ENCODE results near the gene ZNF513.

ZNF513 gene

DNA sequence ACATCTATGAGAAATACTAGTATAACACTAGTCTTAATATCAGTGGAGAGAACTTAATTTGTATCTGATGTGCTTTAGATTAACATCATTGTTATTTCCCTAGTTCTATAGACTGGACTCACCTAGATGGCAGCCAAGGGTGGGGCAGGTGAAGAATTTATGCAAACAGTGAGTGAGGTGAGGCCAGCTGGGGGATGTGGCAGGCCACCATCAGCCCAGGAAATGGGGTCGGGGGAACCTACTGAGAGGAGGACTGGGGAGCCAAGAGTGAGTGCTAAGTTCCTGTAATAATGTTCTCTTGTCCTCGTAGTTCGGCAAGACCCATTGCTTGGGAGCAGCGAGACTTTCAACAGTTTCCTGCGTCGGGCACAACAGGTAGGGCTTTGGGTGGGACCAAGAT is 7.6 kb downstream of the ZNF513 start:
- TF ChIP-seq CTCF (IDR thresholded peaks at IDR 0.05; ENCODE audit: low read depth, low read length, missing control alignments): no peak
- in situ Hi-C loops (cut with HindIII; ENCODE audit: low sequenced_read_pairs): no loop called here
- DNase-seq (ENCODE audit: low read depth): no peak
- no peak overlapping the region for H3K4me3 ChIP-seq (ENCODE audit: low read depth, low read length)

GRCh38 chr2:27370816-27371620 is 9.5 kb downstream of the ZNF513 start:
- no peak for DNase-seq (ENCODE audit: low read depth)
- TF ChIP-seq CTCF (IDR thresholded peaks at IDR 0.05; ENCODE audit: low read depth, low read length, missing control alignments): no peak
- peak overlapping the region; percentile 96 for H3K4me3 ChIP-seq (ENCODE audit: low read depth, low read length)
- in situ Hi-C loops (cut with HindIII; ENCODE audit: low sequenced_read_pairs): no loop called here

GRCh38 chr2:27370026-27370815 is 10.3 kb downstream of the ZNF513 start, which contains the start of the genes EIF2B4 and SNX17:
TSS of gene EIF2B4 (minus strand) at chr2:27370338. CDS start at chr2:27370314, 24 bp downstream.
TSS of gene SNX17 (plus strand) at chr2:27370616. CDS start at chr2:27370744, 128 bp downstream.
- peak within 1 kb of the TSS; percentile 96 for H3K4me3 ChIP-seq (ENCODE audit: low read depth, low read length)
- peak; percentile 83 for TF ChIP-seq CTCF (IDR thresholded peaks at IDR 0.05; ENCODE audit: low read depth, low read length, missing control alignments)
- peak; percentile 97 for DNase-seq (ENCODE audit: low read depth)
- in situ Hi-C loops (cut with HindIII; ENCODE audit: low sequenced_read_pairs): no loop called here

GRCh38 chr2:27369471-27370025 is 11.0 kb downstream of the ZNF513 start:
- H3K4me3 ChIP-seq (ENCODE audit: low read depth, low read length): peak overlapping the region; percentile 96
- TF ChIP-seq CTCF (IDR thresholded peaks at IDR 0.05; ENCODE audit: low read depth, low read length, missing control alignments): no peak
- in situ Hi-C loops (cut with HindIII; ENCODE audit: low sequenced_read_pairs): no loop called here
- no peak for DNase-seq (ENCODE audit: low read depth)

- in situ Hi-C loops (cut with HindIII; ENCODE audit: low sequenced_read_pairs): no loop called here
- no peak for TF ChIP-seq CTCF (IDR thresholded peaks at IDR 0.05; ENCODE audit: low read depth, low read length, missing control alignments)
- H3K4me3 ChIP-seq (ENCODE audit: low read depth, low read length): no peak overlapping the region
Observed at GRCh38 chr2:27363933-27364332, 16.6 kb downstream of the ZNF513 start.

GRCh38 chr2:27362678-27363420 is 17.7 kb downstream of the ZNF513 start:
- DNase-seq (ENCODE audit: low read depth): no peak
- no peak for TF ChIP-seq CTCF (IDR thresholded peaks at IDR 0.05; ENCODE audit: low read depth, low read length, missing control alignments)
- in situ Hi-C loops (cut with HindIII; ENCODE audit: low sequenced_read_pairs): no loop called here
- H3K4me3 ChIP-seq (ENCODE audit: low read depth, low read length): no peak overlapping the region

More at GRCh38 chr2:27363933-27364332, 16.6 kb downstream of the ZNF513 start:
- no peak for DNase-seq (ENCODE audit: low read depth)

Measured in astrocyte of the cerebellum (primary cell).